ENCODE results near the gene C4orf51.

Gene C4orf51

DNA sequence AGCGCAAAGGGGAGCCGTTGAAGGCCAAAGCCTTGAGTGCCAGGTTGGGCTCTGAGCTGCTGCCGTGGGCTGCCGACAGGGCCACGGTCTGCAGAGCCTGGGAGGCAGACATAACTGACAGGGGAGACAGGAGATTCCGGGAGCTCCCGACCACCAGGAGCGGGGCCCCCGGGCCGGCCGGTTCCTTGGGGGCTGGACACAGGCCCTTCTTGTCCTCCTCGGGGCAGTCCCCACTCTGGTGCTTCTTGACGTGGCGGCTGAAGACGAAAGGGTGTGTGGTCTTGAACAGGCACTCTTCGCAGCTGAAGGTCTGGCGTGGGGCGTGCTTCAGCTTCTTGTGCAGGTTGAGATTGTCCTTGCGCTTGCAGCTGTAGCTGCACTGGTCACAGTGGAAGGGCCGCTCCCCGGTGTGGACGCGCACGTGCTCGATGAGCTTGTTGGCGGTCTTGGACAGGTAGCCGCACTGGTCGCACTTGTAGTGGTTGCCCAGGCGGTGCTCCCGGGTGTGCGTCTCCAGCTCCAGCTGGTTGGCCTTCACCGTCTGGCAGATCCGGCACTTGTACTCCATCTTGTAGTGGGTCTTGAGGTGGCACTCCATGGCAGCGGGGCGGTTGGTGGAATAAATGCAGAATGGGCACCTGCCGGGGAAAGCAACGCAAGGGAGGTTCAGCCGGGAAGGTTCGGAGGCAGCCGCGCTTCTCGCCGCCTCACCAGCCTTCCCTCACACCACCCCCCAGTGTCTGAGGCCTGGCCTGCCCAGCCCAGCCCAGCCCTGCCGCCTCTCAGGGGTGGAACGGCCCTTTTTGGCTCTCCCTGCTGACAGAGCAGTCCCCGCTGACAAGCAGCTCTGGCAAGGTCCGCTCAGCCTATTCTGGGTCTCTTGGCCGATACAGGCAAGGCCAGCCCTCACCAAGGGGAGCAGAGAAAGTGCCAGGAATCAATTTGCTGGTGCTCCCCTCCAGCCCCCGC lies 81.3 kb downstream of the C4orf51 start:
- no peak for DNase-seq

DNA sequence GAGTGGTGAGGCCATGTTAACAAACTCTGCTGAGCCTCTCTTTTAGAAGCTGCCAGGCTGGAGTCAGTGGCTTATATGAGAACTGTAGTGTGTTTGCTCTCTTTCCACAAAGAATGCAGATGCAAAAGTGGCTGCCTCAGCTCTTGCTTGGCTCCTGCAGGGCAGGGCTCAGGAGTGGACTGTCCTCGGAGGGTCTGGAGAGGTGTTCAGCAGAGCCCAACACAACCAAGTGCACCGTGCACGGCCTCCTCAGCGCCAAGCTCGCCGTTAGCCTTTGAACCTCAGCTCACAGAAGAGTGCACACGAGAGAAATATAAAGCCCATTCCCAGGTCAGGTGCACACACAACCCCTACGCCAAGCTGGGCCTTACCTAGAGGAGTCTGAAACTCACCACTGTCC lies 82.8 kb downstream of the C4orf51 start:
- DNase-seq: no peak

DNA sequence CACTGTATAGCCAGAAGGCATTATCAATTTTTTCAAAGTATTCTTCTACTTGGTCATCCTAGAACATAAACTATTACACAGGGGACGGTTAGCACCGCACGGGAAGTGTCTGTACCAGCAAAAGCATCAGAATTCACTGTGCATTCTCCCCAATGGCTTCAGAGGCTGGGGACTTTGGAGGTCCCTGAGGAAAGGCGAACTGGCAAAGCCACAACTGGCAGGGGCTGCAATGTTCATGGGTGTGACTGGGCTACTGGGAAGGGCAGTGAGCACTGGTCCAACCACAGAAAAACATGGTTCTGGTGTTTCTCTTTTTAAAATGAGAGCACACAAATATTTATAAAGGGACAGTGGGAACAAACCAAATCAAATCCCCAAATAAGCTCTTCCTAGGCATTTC lies 83.5 kb downstream of the C4orf51 start:
- no peak for DNase-seq

DNA sequence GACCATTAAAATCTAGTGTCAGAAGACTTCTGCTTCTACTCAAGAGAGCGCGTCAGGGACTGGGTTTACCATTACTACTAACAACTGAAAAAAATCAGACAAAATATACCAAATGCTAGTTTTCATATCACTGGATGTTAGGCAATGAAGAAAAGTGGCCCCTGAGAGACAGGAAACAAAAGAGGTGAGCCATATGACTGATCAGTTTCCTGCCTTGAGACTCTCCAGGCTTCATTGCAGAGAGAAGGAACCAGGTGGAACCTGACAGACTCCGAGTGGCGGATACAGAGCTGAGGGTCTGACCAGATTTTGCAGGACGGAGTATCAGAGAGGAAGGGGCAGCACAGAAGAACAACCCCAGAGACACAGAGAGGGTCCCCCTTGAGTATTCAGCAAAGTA lies 86.3 kb downstream of the C4orf51 start:
- no peak for DNase-seq

DNA sequence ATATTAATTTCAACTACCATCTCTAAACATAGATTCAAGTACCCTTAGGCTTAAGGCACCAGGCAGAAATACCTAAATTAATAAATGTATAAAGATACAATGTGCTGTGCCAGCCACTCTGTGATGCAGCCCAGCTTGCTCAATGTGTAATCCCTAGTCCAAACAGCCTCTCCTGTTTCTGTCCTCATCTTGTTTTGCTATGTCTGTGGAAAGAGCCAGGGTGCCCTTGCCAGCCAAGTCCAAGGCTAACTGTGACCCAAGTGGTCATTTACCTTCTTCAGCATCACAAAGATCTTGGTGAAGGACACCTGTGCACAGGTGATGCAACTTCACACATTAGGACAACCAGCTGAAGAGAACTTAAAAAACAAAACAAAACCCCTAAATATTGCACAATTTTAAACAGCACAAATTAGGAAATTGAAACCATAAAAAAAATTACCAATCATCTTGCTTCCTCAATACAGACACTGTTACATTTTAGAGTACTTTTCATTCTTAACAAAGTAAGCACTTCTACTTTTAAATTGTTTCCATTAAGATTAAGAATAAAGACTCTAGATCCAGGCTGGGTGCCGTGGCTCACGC lies 89.6 kb downstream of the C4orf51 start:
- DNase-seq: no peak

DNA sequence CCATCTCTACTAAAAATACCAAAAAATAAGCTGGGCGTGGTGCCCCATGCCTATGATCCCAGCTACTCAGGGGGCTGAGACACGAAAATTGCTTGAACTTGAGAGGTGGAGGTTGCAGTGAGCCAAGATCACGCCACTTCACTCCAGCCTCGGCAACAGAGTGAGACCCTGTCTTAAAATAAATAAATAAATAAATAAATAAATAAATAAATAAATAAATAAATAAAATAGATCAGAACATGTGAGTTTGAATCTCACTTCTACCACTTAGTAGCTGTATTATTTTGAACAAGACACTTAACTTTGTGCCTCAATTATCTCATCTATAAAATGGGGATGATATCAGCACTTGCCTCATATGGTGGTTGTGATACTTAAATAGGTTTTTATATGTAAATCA lies 90.2 kb downstream of the C4orf51 start:
- DNase-seq: no peak

DNA sequence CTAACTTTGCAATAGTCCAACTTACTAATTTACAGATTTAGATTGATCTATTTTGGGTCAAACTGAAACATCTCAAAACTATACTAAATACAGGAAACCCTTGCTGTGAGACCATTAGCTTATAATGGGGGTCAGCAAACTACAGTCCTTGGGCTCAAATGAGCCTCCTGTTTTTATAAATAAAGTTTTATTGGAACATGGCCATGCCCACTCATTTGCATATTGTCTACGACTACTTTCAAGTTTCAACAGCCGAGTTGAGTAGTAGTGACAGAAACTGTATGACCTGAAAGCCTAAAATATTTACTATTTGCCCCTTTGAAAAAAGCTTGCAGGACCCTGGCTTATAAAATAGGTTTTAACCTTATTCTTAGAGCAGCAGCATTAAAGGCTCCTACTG lies 92.4 kb downstream of the C4orf51 start:
- DNase-seq: no peak

DNA sequence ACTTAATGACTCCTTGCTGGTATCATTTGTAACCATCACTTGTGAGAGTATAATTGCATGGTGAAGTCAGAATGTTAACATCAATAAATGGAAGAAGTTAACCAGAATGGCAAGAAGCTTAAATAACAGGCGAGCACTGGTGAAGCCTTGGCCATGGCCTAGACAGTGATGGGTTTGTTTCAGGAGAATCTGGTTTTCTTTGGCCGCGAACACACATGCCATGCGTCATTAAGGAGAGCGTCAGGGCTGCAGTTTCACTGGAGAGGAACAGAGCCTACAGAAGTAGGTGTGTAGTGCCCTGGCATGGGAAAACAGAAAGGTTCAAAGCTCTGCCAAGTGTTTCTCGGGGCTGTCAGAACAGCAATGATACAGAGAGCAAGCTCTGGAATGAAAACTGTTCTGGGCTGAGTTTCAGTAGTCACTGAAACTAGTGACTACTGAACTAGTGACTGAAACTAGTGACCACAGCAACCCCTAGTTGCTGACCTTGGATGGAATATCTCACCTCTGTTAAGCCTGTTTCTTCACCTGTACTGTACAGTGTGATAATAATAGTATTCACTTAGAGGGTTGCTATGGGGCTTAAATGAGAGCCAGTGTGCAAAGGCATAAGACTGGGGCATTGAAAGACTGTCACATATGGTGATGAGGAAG lies 93.8 kb downstream of the C4orf51 start:
- no peak for DNase-seq

DNA sequence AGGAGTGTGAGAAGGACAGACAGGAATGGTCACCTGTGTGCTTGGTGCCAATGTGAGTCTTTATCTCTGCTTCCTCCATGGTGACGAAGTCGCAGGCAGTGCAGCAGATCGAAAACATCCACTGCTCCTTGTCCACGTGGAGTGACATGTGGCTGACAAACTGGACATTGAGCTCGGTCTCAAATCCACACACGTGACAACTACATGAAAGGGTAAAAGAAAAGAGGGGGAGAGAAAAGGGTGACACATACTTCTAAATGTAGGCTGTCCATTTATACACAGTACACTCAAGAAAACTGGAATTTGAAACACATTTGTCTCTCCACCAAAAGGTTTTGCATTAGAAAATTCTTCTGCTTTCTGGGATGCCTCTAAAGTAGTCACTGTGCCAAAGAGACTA lies 94.5 kb downstream of the C4orf51 start:
- DNase-seq: no peak

DNA sequence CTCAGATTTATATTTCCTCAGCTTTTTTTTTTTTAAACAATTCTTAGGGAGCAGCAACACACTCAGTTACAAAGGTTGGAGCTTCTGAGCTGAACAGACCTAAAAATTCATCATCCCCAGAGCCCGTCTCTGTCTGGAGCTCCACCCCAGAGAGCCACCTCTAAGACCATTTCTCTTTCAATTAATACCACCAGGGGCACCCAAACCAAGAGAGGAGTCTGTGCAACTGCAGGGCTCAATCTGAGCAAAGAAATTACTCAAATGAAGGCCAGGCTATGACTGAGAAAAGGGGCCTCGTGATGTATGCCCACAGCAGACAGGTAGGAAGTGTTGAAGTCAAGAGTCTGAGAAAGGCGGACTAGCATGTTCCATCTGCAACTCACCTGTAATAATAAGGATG lies 95.5 kb downstream of the C4orf51 start:
- DNase-seq: no peak

DNA sequence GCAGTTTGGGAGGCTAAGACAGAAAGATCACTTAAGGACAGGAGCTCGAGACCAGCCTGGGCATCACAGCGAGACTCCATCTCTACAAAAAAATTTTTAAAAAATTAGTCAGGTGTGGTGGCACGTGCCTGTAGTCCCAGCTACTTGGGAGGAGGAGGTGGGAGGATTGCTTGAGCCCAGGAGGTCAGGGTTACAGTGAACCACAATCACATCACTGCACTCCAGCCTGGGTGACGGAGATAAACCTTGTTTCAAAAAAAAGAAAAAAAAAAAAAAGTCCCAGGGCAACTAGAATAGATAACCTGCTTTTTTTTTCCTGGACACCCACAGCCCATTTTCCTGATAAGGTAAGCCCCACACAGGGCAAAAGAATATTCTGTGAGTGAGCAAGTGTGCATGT lies 96.3 kb downstream of the C4orf51 start:
- no peak for DNase-seq

DNA sequence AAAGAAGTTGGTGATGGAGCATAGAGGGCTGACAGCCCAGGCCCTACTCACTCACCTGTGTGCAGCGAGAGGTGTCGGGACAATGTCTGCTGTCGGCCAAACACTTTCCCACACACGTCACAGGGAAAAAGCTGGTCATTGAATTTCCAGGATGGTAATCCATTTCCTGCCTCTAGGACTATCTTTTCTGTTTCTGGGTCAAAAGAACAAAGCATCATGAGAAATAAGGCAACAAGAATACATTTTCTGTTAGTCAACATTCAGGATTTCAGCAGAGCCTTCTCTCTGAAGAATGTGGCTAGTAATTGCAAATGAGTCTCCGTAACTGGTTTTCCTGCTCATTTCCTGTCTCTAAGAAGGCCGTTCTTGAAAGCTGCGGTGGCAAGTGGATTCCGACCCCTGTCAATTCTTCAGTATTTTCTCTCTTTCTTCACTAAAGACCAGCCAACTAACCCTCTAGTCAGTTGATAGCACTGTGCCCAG lies 99.4 kb downstream of the C4orf51 start:
- DNase-seq: no peak

DNA sequence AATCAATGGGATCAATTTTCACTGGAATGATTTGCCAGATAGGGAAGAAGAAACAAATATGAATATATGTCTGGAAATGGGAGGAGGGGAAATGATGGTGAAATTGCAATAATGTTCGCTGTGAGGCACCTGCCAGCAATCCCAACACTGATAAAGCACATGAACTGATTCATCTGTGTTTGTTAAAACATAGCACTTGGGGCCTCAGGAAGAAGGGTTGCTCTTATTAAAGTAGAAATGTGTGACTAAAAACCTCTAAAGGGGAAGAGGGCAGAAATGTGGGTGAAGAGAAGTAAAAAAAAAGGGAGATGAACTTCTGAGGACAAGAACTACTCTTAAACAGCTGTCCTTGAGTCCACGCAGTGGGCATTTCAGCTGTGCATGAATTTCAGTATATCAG lies 101.4 kb downstream of the C4orf51 start:
- no peak for DNase-seq
